Renal cortical epithelial cell (primary cell): ENCODE results near the gene KRTAP5-5. TPM values are rescaled to one million over a fixed set of nuclear protein-coding genes. Genes with fewer than 3 reads are reported as not detected.
"Not testable (repeated sequence)": the region's sequence is repeated elsewhere in the genome, so short reads cannot be mapped to it uniquely, and the experiment has no call there.

Source experiments
- DNase-seq: peaks from one replicate; pipeline ENCODE4 v3.0.0-alpha.2; 2011; ENCODE audit warnings: low read depth
- total RNA-seq: library from RNA; depleted of rRNA; stranded (reverse); fragments of >200 nt; gene quantifications from 2 replicates; pipeline ENCODE4 v1.2.3, GENCODE V29; 2014

The KRTAP5-5 gene
- not detected in 2 replicates for total RNA-seq

DNA sequence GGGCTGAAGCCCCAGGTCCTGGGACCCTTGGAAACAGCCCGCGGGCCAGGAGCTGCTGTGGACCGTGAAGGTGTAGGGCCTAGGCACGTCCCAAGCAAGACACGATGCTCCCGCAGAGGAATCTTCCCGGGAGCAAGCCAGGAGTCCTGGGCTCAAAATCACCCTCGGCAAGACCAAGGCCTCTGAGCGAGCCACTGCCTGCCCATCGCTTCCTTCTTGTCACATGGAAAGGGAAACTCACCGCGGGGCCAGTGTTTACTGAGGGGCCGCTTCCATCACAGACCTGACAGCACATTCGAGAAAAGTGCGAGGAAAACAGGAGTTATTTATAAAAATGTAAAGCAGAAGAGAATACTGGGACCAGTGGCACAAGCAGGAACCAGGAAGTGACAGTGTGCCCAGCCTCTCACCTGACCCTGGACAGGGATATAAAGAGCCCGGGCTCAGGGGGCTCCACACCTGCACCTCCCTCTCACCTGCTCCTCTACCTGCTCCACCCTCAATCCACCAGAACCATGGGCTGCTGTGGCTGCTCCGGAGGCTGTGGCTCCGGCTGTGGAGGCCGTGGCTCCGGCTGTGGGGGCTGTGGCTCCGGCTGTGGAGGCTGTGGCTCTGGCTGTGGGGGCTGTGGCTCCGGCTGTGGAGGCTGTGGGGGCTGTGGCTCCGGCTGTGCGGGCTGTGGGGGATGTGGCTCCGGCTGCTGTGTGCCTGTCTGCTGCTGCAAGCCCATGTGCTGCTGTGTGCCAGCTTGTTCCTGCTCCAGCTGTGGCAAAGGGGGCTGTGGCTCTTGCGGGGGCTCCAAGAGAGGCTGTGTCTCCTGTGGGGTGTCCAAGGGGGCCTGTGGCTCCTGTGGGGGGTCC, at the start of gene KRTAP5-5:
Gene KRTAP5-5, plus strand, starts transcription at position 450 of the 860 bp plus-strand sequence. Its CDS starts 66 bp downstream, at position 516.
- no peak for DNase-seq

DNA sequence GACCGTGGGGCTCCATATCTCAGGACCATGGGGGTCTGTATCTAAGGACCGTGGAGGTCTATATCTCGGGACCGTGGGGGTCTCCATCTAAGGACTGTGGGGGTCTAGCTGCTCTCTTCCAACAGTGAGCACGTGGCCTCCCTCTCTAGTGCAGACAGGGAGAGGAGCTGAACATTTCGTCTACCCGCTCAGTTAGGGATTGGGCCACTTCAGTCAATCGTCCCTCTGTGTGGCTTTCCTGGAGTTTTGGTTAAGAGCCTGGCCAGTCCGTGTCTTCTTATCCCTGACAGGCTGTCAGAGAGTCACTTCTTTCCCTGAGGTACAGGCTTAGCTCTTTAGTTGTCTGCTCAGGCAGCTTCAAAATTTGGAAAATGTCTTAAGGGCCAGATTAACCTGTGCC, 47.6 kb upstream of the KRTAP5-5 start:
- no peak for DNase-seq

DNA sequence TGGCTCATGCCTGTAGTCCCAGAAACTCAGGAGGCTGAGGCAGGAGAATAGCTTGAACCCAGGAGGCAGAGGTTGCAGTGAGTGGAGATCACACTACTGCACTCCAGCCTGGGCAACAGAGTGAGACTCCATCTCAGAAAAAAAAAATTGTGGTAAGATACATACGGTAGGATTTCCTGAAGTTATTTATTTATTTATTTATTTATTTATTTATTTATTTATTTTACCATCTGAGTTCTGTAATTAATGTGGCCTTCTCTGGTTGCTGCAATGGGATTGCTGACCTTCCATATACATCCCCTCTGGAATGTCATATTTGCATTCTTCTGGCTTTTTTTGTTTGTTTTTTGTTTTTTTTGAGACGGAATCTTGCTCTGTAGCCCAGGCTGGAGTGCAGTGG, 46.7 kb upstream of the KRTAP5-5 start:
- not testable (repeated sequence) for DNase-seq

- DNase-seq: not testable (repeated sequence)
Measured at GRCh38 chr11:1584661-1585370, 44.8 kb upstream of the KRTAP5-5 start, which contains the start of gene KRTAP5-1. Gene KRTAP5-1, minus strand, starts transcription at chr11:1585283. Its CDS starts 34 bp downstream, at chr11:1585249.

DNA sequence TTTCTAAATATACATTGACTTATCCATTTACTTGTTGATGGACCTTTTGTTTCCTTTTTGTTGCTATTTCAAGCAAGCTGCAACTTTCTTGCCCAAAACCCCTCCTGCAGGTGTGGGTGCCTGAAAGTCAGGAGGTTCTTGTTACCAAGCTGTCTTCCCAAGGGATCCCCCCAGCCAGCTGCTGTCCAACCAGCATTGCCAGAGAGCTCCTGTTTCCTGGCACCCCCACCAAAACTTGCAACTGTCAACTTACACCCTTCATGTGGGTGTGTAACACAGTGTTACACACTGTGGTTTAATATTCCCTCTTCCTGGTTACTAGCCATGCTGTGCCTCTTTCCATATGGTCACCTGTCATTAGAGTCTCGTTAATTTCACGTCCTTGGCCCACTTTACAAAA, 42.9 kb upstream of the KRTAP5-5 start:
- no peak for DNase-seq

GRCh38 chr11:1589191-1589963, 40.2 kb upstream of the KRTAP5-5 start:
- DNase-seq: not testable (repeated sequence)

GRCh38 chr11:1589996-1590395, 39.6 kb upstream of the KRTAP5-5 start:
- DNase-seq: no peak

DNA sequence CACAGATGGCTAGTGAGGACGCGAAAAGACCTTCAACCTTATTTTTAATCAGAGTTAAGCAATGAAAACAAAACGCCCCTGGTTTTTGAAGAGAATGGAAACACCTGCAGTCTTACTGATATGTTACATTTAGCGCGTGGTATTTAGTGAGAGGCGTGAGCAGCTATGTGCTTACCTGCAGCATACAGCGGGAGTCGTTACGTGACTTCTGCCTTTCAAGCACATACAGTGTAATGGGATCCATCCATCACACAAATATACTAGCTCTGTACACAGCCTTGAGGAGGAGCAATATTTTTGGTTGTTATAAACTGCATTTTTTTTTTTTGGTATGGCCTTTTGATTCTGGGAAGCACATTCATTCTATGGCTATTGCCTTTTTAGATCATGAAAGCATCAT, 36.9 kb upstream of the KRTAP5-5 start:
- DNase-seq: no peak

DNA sequence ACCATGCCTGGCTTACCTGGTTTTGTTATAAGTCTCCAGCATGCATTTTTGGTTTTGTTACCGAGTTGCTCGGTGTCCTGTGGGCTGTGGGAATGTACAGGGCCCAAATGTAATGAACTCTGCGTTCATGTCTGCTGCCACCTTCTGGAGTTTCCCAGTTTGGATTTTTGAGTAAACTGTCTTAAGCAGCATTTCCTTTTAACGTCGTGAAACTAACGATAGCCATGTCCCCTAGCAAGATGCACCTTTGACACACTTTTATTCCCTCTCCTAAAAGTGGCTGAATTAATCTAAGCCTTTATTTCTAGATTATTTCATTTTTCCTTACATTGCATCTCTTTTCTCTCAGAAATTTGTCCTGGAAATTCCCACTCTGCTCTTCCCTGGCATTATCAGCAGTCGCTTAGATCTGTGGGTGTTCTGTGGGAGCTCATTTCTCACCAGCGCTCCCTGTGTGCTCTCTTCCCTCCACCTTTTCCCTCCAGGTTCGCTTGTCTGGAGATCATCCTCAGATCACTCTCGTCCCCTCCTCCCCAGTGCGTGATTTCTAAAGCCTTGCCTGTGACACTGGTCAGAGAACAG, 33.5 kb upstream of the KRTAP5-5 start:
- not testable (repeated sequence) for DNase-seq

DNA sequence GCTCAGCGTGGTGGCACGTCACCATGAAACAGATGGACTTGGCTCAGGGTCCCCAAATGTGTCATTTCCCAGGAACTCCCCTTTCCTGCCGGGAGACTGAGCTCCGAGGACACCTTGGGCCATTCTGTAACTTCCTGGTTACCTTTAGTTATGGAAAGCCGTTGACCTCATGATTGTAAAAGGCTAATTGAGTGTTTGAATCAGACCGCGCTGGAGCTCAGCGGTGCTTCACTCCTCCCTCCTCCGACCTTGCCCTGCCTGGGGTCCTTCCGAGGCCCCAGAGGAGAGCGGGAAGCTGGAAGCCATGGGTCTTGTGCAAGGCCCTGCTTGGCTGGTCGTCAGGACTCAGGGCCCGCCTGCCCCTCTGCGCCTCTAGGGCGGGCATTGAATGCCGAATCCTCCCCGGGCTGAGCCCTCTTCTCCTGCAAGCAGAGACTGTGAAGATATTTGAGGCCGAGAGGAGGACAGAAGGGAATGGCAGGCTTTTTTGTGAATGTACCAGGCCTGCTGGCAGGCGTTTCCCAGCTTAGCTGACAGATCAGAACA, 32.9 kb upstream of the KRTAP5-5 start:
- not testable (repeated sequence) for DNase-seq

- DNase-seq: no peak
Measured at GRCh38 chr11:1597331-1597993, 32.1 kb upstream of the KRTAP5-5 start.

- DNase-seq: no peak
Measured at GRCh38 chr11:1597994-1598380, 31.6 kb upstream of the KRTAP5-5 start, which contains the start of gene KRTAP5-2. Gene KRTAP5-2, minus strand, starts transcription at chr11:1598294. Its CDS starts 44 bp downstream, at chr11:1598250.

DNA sequence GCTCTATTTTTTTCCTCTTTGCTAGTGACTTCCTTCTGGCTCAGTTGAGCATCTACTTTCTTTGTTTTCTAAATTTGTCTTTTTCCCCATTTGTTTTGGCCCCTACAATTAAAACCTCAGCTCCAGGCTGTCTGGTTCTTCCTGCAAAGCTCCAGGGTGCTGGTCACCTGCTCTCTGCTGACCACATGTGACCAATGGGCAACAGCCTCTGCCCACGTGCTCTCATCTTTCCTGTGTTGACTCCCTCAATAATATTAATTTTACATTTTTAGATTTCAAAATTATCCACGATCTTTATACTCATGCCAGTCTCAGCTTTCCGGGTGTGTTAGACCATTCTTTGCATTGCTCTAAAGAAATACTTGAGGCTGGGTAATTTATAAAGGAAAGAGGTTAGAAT, 31.2 kb upstream of the KRTAP5-5 start:
- not testable (repeated sequence) for DNase-seq

GRCh38 chr11:1598816-1599215, 30.8 kb upstream of the KRTAP5-5 start:
- DNase-seq: no peak

- no peak for DNase-seq
Measured at GRCh38 chr11:1600626-1601025, 28.9 kb upstream of the KRTAP5-5 start.

- DNase-seq: not testable (repeated sequence)
Measured at GRCh38 chr11:1601663-1602062, 27.9 kb upstream of the KRTAP5-5 start.

- DNase-seq: no peak
Measured at GRCh38 chr11:1603629-1604028, 25.9 kb upstream of the KRTAP5-5 start.

DNA sequence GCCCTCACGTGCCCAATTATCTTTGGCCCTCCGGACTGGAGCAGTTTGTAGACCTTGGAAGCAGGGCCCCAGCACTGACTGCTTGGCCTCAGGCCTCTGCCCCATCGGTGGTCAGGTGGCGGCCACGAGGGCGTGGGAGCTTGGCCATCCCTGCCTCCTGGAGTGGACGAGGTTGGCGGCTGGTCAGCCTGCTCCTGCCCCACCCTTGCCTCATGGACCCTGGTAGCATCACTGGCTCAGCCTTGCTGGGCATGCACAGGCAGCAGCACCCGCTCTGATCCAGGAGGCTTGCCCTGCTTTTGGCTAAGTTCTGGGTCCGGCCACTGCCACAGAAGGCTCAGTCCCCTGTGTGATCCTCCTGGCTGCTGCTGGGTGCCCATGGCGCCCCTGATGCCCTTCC, 25.4 kb upstream of the KRTAP5-5 start:
- no peak for DNase-seq

DNA sequence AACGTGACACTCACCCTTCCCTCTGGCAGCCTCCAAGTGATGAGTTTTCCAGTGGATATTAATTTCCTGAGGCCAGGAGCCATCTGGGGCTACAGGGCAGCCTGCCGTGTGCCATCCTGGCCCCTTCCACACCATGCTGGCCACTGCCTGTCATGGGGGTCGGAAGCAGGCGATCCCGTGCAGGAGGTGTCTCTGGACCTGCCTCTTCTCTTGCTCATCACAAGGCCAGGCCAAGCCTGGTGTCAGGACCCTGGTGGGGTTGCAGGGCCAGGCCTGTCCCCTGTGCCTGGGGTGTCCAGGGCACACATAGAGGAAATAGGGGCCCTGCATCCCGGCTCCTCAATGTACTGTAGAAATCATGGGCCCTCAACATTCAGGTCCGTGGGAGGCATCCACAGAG, 24.9 kb upstream of the KRTAP5-5 start:
- no peak for DNase-seq

GRCh38 chr11:1605923-1606322, 23.7 kb upstream of the KRTAP5-5 start:
- not testable (repeated sequence) for DNase-seq
